KBM-7 (cell line): ENCODE results near the gene SLC2A5.
"Not testable (repeated sequence)": the region's sequence is repeated elsewhere in the genome, so short reads cannot be mapped to it uniquely, and the experiment has no call there.

Experiments used
- DNase-seq: peaks from one replicate; pipeline ENCODE4 v3.0.0-alpha.2; 2015
- in situ Hi-C: fragments of 300-500 bp; cut with MboI; formaldehyde crosslinking; loops from 2 replicates; pipeline ENCODE4 v1.14.3; 2020; ENCODE audit warnings: low sequenced_read_pairs, low pct_unique_long_range_greater_than_20kb, mixed read lengths

Gene SLC2A5

DNA sequence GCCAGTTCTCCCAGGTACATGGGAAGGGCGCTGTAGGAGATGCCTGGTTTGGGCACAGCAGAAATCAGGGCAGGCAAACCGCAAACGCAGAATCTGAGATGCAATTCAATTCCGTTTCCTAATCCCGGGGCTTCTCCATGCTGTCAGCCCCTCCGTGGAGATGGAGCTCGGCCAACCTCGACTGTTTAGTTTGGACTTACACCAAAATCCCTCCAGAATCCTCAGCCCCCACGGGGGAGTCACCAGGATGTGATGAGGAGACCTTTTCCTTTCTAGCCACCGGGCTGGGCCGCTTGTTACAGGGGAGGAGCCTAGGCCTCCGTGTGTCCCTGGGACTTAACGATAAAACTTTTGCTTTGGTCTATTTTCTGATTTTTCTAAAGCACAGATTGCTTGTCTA lies 51.1 kb downstream of the SLC2A5 start:
- in situ Hi-C loops = no loop called here
- no peak for DNase-seq

- in situ Hi-C loops = no loop called here
- no peak for DNase-seq
Observed at GRCh38 chr1:9016455-9016854, 53.0 kb downstream of the SLC2A5 start.

GRCh38 chr1:9014475-9015375 lies 54.7 kb downstream of the SLC2A5 start:
- in situ Hi-C loops = no loop called here

DNA sequence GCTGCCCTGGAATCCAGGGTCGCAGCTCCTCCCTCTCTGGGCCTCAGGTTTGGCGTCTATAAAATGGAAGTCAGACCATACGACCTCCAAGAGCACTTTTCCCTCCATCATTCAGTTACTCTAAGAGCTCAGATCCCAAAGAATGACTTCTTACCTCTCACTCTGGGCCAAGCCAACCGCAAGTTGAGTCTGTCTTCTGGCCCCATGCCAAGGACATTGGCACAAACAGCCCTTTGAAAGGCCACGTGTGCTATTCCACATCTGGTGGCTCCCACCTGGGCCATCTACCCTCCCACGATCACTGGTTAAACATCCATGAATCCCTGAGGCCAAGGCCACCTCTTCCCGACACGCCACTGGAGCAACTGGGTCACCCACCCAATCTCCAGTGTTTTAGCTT lies 55.6 kb downstream of the SLC2A5 start:
- no peak for DNase-seq
- in situ Hi-C loops = no loop called here

More at GRCh38 chr1:9014475-9015375, 54.7 kb downstream of the SLC2A5 start:
- no peak for DNase-seq

- DNase-seq = no peak
- in situ Hi-C loops = no loop called here
Observed at GRCh38 chr1:9010781-9011323, 58.6 kb downstream of the SLC2A5 start.

- in situ Hi-C loops = no loop called here
- DNase-seq = peak; percentile 71
Observed at GRCh38 chr1:9009438-9010370, 59.7 kb downstream of the SLC2A5 start.

DNA sequence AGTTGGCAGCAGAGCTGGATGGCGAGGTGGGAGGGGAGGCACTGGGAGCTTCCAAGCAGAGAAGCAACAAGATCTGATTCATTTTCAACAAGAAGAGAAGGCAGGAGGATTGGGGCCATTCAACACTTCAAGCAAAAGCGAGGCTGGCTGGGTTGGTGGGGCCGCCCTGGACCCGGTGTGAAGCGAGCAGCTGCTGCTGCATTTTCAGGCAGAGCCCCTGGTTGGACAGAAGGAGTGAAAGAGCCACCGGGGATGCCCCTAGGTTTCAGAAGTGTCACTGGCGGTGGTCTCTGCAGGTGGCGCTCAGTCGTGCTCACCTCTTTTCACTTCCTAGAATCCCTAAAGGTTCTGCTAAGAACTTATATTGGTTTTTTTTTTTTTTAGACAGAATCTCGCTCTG lies 61.2 kb downstream of the SLC2A5 start:
- in situ Hi-C loops = no loop called here
- no peak for DNase-seq

DNA sequence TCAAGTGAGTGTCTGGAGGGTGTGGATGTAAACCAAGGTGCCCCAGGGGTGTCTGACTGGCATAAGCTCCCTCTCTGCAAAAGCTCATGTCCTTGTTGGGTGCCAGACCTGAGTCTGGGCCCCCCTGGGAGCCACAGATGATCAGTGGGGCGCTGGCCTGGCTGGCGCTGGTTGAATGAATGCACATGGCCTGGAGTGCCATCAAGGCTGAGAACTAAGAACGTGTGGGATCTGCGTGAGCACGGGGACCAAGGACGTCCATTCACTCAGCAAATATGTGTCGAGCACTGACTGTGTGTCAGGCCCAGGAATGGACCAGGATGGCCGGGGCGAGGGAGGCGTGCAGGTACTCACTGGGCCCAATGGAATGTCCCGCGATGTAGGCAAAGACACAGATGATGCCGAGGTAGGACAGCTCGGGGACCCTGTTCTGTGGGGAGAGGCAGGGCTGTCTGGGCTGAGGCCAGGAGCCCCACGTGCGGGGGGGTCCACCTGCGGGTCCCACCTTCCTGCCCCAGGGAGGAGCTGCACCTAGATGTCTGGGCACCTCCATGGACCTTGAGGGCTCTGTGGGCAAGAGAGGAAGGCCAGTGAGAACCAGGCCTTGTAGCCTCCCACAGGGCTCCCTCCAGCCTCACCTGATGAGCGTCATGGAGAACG lies 62.3 kb downstream of the SLC2A5 start:
- in situ Hi-C loops = no loop called here
- DNase-seq = no peak

DNA sequence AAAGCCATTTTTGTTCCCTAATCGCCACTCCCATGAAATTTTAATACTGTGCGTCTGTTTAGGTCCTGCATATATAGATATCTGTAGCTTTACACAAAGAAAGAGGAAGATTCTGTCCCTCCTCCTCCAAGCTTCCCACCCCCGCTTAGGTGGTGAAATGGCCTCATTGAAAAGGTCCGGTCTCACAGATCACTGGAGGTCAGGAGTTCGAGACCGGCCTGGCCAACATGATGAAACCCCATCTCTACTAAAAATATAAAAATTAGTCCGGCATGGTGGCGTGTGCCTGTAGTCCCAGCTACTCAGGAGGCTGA lies 64.1 kb downstream of the SLC2A5 start:
- in situ Hi-C loops = no loop called here
- no peak for DNase-seq

GRCh38 chr1:9004700-9005394 lies 64.6 kb downstream of the SLC2A5 start:
- in situ Hi-C loops = no loop called here

DNA sequence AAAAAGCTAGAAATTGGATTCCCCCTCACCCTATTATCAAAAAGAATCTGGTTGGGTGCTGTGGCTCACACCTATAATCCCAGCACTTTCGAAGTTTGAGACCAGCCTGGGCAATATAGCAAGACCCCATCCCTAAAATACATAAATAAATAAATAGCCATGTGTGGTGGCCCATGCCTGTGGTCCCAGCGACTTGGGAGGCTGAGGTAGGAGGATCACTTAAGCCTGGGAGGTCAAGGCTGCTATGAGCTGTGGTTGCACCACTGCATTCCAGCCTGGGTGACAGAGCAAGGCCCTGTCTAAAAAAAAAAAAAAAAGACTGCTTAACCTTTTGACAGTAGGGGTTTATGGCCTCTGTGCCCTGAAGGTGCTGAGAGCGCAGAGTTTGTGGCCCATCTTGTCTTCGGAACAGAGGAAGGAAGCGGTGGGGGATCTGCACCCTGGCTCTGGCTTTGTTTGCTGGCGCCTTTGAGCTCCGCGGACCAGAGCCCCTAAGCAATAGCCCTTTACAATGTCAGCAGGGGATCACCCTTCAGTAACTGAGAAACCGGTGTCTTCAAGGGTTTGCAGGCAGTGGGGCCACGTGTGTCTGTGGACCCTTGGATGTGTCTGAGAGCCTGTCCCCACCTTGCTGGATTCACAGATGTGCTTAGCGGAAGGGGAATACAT lies 65.3 kb downstream of the SLC2A5 start:
- DNase-seq = peak; percentile 34
- in situ Hi-C loops = no loop called here

More at GRCh38 chr1:9004700-9005394, 64.6 kb downstream of the SLC2A5 start:
- DNase-seq = peak; percentile 86

- in situ Hi-C loops, DNase-seq: not testable (repeated sequence)
Observed at GRCh38 chr1:9002215-9002560, 67.2 kb downstream of the SLC2A5 start.

- in situ Hi-C loops, DNase-seq: not testable (repeated sequence)
Observed at GRCh38 chr1:9001534-9002214, 67.8 kb downstream of the SLC2A5 start.

- DNase-seq, in situ Hi-C loops: not testable (repeated sequence)
Observed at GRCh38 chr1:8993962-8994675, 75.3 kb downstream of the SLC2A5 start.

DNA sequence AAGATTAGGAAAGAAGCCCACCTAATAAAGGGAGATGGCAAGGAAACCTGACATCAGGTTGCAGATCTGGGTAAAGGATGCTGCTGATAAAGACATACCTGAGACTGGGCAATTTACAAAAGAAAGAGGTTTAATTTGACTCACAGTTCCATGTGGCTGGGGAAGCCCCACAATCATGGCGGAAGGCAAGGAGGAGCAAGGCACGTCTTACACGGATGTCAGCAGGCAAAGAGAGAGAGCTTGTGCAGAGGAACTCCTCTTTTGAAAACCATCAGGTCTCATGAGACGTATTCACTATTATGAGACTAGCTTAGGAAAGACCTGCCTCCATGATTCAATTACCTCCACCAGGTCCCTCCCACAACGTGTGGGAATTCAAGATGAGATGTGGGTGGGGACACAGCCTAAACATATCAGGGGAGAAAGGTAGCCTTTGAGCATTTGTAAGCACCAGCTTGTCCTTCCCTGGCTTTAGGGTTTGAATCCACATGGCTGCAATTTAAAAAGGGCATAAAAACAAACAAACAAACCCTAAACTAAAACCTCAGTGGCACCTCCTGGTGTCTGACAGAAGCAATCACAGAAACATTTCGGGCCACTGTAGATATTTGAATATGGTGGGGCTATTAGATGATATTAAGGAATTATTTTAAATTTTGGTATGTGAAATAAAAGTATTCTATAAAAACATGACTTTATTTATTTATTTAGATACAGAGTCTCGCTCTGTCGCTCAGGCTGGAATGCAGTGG lies 76.3 kb downstream of the SLC2A5 start:
- no peak for DNase-seq
- in situ Hi-C loops = no loop called here

- no peak for DNase-seq
- in situ Hi-C loops = no loop called here
Observed at GRCh38 chr1:8989821-8990220, 79.6 kb downstream of the SLC2A5 start.

GRCh38 chr1:8989061-8989460 lies 80.4 kb downstream of the SLC2A5 start:
- no peak for DNase-seq

More at GRCh38 chr1:8989061-8989460, 80.4 kb downstream of the SLC2A5 start:
- in situ Hi-C loops = no loop called here
